ENCODE measurements around the gene PCDHB11.
"Not testable (repeated sequence)": the region's sequence is repeated elsewhere in the genome, so short reads cannot be mapped to it uniquely, and the experiment has no call there.

Gene PCDHB11

DNA sequence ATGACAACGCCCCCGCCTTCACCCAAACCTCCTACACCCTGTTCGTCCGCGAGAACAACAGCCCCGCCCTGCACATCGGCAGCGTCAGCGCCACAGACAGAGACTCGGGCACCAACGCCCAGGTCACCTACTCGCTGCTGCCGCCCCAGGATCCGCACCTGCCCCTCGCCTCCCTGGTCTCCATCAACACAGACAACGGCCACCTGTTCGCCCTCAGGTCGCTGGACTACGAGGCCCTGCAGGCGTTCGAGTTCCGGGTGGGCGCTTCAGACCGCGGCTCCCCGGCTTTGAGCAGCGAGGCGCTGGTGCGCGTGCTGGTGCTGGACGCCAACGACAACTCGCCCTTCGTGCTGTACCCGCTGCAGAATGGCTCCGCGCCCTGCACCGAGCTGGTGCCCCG lies 20.1 kb upstream of the PCDHB11 start:
- not testable (repeated sequence) for H3K4me1 Mint-ChIP-seq (ENCODE audit: low read depth); H3K4me3 Mint-ChIP-seq; H3K36me3 Mint-ChIP-seq (ENCODE audit: low read depth); H3K27me3 Mint-ChIP-seq (ENCODE audit: low read depth); H3K27ac Mint-ChIP-seq
- peaks cover 30% of the 10 kb centered on the region for H3K9me3 Mint-ChIP-seq

DNA sequence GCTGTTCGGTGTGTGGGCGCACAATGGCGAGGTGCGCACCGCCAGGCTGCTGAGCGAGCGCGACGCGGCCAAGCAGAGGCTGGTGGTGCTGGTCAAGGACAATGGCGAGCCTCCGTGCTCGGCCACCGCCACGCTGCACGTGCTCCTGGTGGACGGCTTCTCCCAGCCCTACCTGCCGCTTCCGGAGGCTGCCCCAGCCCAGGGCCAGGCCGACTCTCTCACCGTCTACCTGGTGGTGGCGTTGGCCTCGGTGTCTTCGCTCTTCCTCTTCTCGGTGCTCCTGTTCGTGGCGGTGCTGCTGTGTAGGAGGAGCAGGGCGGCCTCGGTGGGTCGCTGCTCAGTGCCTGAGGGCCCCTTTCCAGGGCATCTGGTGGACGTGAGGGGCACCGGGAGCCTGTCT lies 19.6 kb upstream of the PCDHB11 start:
- H3K27ac Mint-ChIP-seq; H3K4me3 Mint-ChIP-seq; H3K4me1 Mint-ChIP-seq (ENCODE audit: low read depth); H3K27me3 Mint-ChIP-seq (ENCODE audit: low read depth); H3K36me3 Mint-ChIP-seq (ENCODE audit: low read depth): not testable (repeated sequence)
- H3K9me3 Mint-ChIP-seq: peaks cover 34% of the 10 kb centered on the region

DNA sequence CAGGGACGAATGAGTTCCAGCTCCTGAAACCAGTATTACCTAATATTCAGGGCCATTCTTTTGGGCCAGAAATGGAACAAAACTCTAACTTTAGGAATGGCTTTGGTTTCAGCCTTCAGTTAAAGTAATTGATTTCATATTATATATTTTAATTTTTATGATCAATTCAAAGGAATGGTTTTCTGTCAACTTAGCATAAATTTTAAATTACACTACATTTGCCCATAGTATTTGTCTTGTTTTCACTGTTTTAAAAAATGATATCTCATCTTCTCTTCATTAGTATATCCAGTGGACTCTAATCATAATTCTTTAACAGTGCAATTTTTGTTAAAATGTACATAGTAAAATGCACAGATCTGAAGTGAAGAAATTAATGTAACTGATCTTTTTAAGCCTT lies 19.1 kb upstream of the PCDHB11 start:
- Mint-ChIP-seq H3K4me1 (ENCODE audit: low read depth) (no peaks in the 10 kb centered on the region), H3K36me3 (ENCODE audit: low read depth) (no peaks in the 10 kb centered on the region), H3K27me3 (ENCODE audit: low read depth) (no peaks in the 10 kb centered on the region), H3K4me3 (no peak overlapping the region), H3K9me3 (peaks cover 36% of the 10 kb centered on the region), H3K27ac (no peak overlapping the region)

DNA sequence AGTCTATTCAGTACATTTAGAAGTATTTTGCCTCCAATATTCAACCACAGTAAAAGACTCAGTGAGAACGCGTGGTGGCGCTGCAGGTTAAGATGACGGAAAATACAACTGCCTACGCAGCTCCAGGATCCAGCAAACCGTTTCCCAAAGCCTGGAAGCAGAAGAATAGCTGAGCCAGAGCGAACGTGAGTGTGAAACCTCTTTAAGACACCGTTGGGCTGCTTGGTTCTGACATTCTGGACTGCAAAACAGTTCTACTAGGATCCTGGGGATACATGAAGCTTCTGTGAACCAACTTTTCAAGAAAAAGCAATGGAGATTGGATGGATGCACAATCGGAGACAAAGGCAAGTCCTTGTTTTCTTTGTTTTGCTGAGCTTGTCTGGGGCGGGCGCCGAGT lies 17.2 kb upstream of the PCDHB11 start, which contains the start of gene PCDHB16:
PCDHB16 (plus strand) TSS at position 140 of the 400 bp plus-strand sequence; CDS start at position 313, 173 bp downstream.
- Mint-ChIP-seq H3K4me3 (no peak within 1 kb of the TSS), H3K27ac (no peak within 1 kb of the TSS), H3K9me3 (peaks cover 48% of the 10 kb centered on the region), H3K4me1 (ENCODE audit: low read depth) (no peaks in the 10 kb centered on the region), H3K27me3 (ENCODE audit: low read depth) (no peaks in the 10 kb centered on the region), H3K36me3 (ENCODE audit: low read depth) (no peaks in the 10 kb centered on the region)

DNA sequence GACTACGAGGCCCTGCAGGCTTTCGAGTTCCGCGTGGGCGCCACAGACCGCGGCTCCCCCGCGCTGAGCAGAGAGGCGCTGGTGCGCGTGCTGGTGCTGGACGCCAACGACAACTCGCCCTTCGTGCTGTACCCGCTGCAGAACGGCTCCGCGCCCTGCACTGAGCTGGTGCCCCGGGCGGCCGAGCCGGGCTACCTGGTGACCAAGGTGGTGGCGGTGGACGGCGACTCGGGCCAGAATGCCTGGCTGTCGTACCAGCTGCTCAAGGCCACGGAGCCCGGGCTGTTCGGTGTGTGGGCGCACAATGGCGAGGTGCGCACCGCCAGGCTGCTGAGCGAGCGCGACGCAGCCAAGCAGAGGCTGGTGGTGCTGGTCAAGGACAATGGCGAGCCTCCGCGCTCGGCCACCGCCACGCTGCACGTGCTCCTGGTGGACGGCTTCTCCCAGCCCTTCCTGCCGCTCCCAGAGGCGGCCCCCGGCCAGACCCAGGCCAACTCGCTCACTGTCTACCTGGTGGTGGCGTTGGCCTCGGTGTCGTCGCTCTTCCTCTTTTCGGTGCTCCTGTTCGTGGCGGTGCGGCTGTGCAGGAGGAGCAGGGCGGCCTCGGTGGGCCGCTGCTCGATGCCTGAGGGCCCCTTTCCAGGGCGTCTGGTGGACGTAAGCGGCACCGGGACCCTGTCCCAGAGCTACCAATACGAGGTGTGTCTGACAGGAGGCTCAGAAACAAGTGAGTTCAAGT lies 15.1 kb upstream of the PCDHB11 start:
- H3K4me3 Mint-ChIP-seq; H3K36me3 Mint-ChIP-seq (ENCODE audit: low read depth); H3K27me3 Mint-ChIP-seq (ENCODE audit: low read depth); H3K27ac Mint-ChIP-seq; H3K4me1 Mint-ChIP-seq (ENCODE audit: low read depth): not testable (repeated sequence)
- peaks cover 56% of the 10 kb centered on the region for H3K9me3 Mint-ChIP-seq

DNA sequence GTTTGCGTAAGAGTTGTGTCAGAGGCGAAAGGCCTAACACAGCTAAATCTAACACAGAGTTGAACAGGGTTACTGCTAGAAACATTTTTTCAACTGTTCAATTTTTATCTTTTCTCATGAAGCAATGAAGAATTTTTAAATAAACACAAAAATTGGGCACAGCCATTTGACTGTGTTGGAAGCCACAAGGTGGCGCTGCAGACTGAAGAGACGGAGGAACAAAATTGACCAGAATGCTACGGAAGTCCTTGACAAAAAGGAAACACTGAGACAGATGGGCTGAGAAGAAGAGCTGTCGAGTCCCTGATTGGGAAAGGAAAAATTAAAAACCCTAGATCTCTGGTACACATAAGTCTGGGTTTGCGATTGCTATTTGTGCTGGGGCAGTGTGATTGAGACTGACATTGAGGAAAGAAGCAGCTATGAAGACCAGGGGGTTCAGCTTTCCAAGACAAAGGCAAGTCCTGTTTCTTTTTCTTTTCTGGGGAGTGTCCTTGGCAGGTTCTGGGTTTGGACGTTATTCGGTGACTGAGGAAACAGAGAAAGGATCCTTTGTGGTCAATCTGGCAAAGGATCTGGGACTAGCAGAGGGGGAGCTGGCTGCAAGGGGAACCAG lies 12.4 kb upstream of the PCDHB11 start, which contains the start of gene PCDHB9:
PCDHB9 (plus strand) TSS at position 265 of the 616 bp plus-strand sequence; CDS start at position 423, 158 bp downstream.
- Mint-ChIP-seq H3K27me3 (ENCODE audit: low read depth) (peaks cover 3% of the 10 kb centered on the region), H3K36me3 (ENCODE audit: low read depth) (peaks cover 1% of the 10 kb centered on the region), H3K9me3 (peaks cover 53% of the 10 kb centered on the region), H3K27ac (no peak within 1 kb of the TSS), H3K4me3 (no peak within 1 kb of the TSS), H3K4me1 (ENCODE audit: low read depth) (no peaks in the 10 kb centered on the region)

DNA sequence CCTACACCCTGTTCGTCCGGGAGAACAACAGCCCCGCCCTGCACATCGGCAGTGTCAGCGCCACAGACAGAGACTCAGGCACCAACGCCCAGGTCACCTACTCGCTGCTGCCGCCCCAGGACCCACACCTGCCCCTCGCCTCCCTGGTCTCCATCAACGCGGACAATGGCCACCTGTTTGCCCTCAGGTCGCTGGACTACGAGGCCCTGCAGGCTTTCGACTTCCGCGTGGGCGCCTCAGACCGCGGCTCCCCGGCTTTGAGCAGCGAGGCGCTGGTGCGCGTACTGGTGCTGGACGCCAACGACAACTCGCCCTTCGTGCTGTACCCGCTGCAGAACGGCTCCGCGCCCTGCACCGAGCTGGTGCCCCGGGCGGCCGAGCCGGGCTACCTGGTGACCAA lies 10.7 kb upstream of the PCDHB11 start:
- peaks cover 51% of the 10 kb centered on the region for H3K9me3 Mint-ChIP-seq
- H3K36me3 Mint-ChIP-seq (ENCODE audit: low read depth); H3K27me3 Mint-ChIP-seq (ENCODE audit: low read depth); H3K4me1 Mint-ChIP-seq (ENCODE audit: low read depth); H3K4me3 Mint-ChIP-seq; H3K27ac Mint-ChIP-seq: not testable (repeated sequence)

DNA sequence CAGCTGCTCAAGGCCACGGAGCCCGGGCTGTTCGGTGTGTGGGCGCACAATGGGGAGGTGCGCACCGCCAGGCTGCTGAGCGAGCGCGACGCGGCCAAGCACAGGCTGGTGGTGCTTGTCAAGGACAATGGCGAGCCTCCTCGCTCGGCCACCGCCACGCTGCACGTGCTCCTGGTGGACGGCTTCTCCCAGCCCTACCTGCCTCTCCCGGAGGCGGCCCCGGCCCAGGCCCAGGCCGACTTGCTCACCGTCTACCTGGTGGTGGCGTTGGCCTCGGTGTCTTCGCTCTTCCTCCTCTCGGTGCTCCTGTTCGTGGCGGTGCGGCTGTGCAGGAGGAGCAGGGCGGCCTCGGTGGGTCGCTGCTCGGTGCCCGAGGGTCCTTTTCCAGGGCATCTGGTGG lies 10.3 kb upstream of the PCDHB11 start:
- H3K36me3 Mint-ChIP-seq (ENCODE audit: low read depth); H3K27ac Mint-ChIP-seq; H3K27me3 Mint-ChIP-seq (ENCODE audit: low read depth); H3K4me3 Mint-ChIP-seq; H3K4me1 Mint-ChIP-seq (ENCODE audit: low read depth): not testable (repeated sequence)
- H3K9me3 Mint-ChIP-seq: peaks cover 51% of the 10 kb centered on the region

DNA sequence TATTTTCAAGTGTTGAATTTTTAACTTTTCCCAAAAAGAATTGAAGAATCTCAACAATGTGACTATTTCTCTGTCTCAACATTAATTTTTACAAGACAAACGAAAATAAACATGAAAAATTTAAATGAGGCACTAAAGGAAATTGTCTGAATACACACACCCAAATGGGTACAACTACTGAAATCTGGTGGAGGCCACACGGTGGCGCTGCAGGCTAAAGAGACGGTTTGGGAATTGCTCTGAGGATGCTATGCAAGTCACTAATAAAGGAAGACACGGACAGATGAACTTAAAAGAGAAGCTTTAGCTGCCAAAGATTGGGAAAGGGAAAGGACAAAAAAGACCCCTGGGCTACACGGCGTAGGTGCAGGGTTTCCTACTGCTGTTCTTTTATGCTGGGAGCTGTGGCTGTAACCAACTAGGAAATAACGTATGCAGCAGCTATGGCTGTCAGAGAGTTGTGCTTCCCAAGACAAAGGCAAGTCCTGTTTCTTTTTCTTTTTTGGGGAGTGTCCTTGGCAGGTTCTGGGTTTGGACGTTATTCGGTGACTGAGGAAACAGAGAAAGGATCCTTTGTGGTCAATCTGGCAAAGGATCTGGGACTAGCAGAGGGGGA lies 7.2 kb upstream of the PCDHB11 start, which contains the start of gene PCDHB10:
PCDHB10 (plus strand) TSS at position 244 of the 616 bp plus-strand sequence; CDS start at position 444, 200 bp downstream.
- H3K27me3 Mint-ChIP-seq (ENCODE audit: low read depth): peaks cover 3% of the 10 kb centered on the region
- peaks cover 47% of the 10 kb centered on the region for H3K9me3 Mint-ChIP-seq

DNA sequence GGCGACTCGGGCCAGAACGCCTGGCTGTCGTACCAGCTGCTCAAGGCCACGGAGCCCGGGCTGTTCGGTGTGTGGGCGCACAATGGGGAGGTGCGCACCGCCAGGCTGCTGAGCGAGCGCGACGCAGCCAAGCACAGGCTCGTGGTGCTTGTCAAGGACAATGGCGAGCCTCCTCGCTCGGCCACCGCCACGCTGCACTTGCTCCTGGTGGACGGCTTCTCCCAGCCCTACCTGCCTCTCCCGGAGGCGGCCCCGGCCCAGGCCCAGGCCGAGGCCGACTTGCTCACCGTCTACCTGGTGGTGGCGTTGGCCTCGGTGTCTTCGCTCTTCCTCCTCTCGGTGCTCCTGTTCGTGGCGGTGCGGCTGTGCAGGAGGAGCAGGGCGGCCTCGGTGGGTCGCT lies 5.1 kb upstream of the PCDHB11 start:
- H3K4me3 Mint-ChIP-seq; H3K4me1 Mint-ChIP-seq (ENCODE audit: low read depth); H3K27ac Mint-ChIP-seq; H3K27me3 Mint-ChIP-seq (ENCODE audit: low read depth); H3K36me3 Mint-ChIP-seq (ENCODE audit: low read depth): not testable (repeated sequence)
- H3K9me3 Mint-ChIP-seq: peaks cover 54% of the 10 kb centered on the region

More for the DNA sequence above, 7.2 kb upstream of the PCDHB11 start, which contains the start of gene PCDHB10:
- H3K27ac Mint-ChIP-seq: no peak within 1 kb of the TSS
- no peak within 1 kb of the TSS for H3K4me3 Mint-ChIP-seq
- peaks cover 1% of the 10 kb centered on the region for H3K36me3 Mint-ChIP-seq (ENCODE audit: low read depth)
- no peaks in the 10 kb centered on the region for H3K4me1 Mint-ChIP-seq (ENCODE audit: low read depth)

DNA sequence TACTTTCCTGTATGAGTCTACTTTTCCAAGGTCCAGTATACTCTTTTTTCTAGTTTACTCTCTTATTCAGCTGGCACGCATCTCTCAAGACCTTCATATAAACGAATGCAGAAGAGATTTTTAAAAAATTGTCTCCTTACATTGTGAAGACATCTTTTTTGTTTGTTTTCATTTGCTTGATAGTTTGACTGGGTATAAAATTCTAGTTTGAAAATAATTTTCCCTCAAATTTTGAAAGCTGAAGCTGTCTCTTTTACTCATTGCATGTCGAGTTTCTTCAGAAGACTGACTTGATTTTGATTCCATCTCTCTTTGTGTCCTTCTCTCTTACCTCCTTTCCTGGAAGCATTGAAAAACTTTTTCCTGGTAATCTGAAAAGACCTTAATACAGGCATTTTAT lies 3.1 kb upstream of the PCDHB11 start:
- Mint-ChIP-seq H3K4me1 (ENCODE audit: low read depth) (no peaks in the 10 kb centered on the region), H3K9me3 (peaks cover 69% of the 10 kb centered on the region), H3K27me3 (ENCODE audit: low read depth) (no peaks in the 10 kb centered on the region), H3K36me3 (ENCODE audit: low read depth) (no peaks in the 10 kb centered on the region), H3K4me3 (no peak overlapping the region), H3K27ac (no peak overlapping the region)

DNA sequence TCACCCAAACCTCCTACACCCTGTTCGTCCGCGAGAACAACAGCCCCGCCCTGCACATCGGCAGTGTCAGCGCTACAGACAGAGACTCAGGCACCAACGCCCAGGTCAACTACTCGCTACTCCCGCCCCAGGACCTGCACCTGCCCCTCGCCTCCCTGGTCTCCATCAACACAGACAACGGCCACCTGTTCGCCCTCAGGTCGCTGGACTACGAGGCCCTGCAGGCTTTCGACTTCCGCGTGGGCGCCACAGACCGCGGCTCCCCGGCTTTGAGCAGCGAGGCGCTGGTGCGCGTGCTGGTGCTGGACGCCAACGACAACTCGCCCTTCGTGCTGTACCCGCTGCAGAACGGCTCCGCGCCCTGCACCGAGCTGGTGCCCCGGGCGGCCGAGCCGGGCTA lies 1.7 kb downstream of the PCDHB11 start:
- peaks cover 54% of the 10 kb centered on the region for H3K9me3 Mint-ChIP-seq
- not testable (repeated sequence) for H3K27ac Mint-ChIP-seq; H3K4me1 Mint-ChIP-seq (ENCODE audit: low read depth); H3K4me3 Mint-ChIP-seq; H3K27me3 Mint-ChIP-seq (ENCODE audit: low read depth); H3K36me3 Mint-ChIP-seq (ENCODE audit: low read depth)

DNA sequence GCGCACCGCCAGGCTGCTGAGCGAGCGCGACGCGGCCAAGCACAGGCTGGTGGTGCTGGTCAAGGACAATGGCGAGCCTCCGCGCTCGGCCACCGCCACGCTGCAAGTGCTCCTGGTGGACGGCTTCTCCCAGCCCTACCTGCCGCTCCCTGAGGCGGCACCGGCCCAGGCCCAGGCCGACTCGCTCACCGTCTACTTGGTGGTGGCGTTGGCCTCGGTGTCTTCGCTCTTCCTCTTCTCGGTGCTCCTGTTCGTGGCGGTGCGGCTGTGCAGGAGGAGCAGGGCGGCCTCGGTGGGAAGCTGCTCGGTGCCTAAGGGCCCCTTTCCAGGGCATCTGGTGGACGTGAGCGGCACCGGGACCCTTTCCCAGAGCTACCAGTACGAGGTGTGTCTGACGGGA lies 2.2 kb downstream of the PCDHB11 start:
- H3K27ac Mint-ChIP-seq; H3K36me3 Mint-ChIP-seq (ENCODE audit: low read depth); H3K4me1 Mint-ChIP-seq (ENCODE audit: low read depth); H3K4me3 Mint-ChIP-seq; H3K27me3 Mint-ChIP-seq (ENCODE audit: low read depth): not testable (repeated sequence)
- peaks cover 49% of the 10 kb centered on the region for H3K9me3 Mint-ChIP-seq

DNA sequence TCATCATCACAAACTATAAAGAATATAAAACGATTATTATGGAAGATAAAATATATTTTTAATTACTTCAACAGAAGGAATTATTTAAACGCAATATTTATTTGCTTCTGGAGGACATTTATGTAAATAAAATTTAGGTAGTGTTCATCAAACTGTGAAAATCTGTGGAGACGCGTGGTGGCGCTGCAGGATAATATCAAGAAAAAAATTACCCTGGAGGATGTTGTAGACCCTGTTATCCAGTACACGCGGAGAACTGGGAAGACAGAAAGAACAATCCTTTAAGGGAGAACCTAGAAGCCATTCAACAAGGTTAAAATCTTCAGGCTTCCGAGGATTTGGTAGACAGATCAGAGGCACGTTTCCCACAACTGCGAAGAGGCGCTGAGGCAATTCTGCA lies 9.1 kb downstream of the PCDHB11 start, which contains the start of gene PCDHB12:
PCDHB12 (plus strand) TSS at position 242 of the 400 bp plus-strand sequence. CDS start 189 bp downstream, outside the sequence.
- Mint-ChIP-seq H3K27ac (no peak within 1 kb of the TSS), H3K27me3 (ENCODE audit: low read depth) (no peaks in the 10 kb centered on the region), H3K4me1 (ENCODE audit: low read depth) (no peaks in the 10 kb centered on the region), H3K36me3 (ENCODE audit: low read depth) (peaks cover 2% of the 10 kb centered on the region), H3K9me3 (peaks cover 16% of the 10 kb centered on the region), H3K4me3 (no peak within 1 kb of the TSS)

DNA sequence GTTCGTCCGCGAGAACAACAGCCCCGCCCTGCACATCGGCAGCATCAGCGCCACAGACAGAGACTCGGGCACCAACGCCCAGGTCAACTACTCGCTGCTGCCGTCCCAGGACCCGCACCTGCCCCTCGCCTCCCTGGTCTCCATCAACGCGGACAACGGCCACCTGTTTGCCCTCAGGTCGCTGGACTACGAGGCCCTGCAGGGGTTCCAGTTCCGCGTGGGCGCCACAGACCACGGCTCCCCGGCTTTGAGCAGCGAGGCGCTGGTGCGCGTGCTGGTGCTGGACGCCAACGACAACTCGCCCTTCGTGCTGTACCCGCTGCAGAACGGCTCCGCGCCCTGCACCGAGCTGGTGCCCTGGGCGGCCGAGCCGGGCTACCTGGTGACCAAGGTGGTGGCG lies 10.9 kb downstream of the PCDHB11 start:
- not testable (repeated sequence) for H3K27me3 Mint-ChIP-seq (ENCODE audit: low read depth); H3K27ac Mint-ChIP-seq; H3K4me1 Mint-ChIP-seq (ENCODE audit: low read depth); H3K4me3 Mint-ChIP-seq; H3K36me3 Mint-ChIP-seq (ENCODE audit: low read depth)
- H3K9me3 Mint-ChIP-seq: peaks cover 27% of the 10 kb centered on the region
